ENCODE results near the gene HSD11B1L. TPM values are rescaled to one million over a fixed set of nuclear protein-coding genes. Genes with fewer than 3 reads are reported as not detected.
"Not testable (repeated sequence)": the region's sequence is repeated elsewhere in the genome, so short reads cannot be mapped to it uniquely, and the experiment has no call there.

Gene HSD11B1L
- total RNA-seq, 1 donor from 2014 or later: 6.6 TPM

GRCh38 chr19:5727453-5728050, 46.7 kb downstream of the HSD11B1L start:
- DNase-seq (no peak), ATAC-seq (no peak)
- TF ChIP-seq CTCF (IDR thresholded peaks at IDR 0.05): no peak
- no peak overlapping the region for H3K27ac ChIP-seq
- no peaks in the 10 kb centered on the region for H3K36me3 ChIP-seq
- no peaks in the 10 kb centered on the region for H3K4me1 ChIP-seq
- no peak overlapping the region for H3K4me3 ChIP-seq
- H3K9me3 ChIP-seq: peaks cover 7% of the 10 kb centered on the region
- H3K27me3 ChIP-seq: no peaks in the 10 kb centered on the region
- intact Hi-C loops (cut with DNase I): no loop called here

- ATAC-seq; intact Hi-C loops (cut with DNase I): not testable (repeated sequence)
Observed at GRCh38 chr19:5733172-5733571, 52.3 kb downstream of the HSD11B1L start.

More at GRCh38 chr19:5733172-5733571, 52.3 kb downstream of the HSD11B1L start:
- H3K27me3 ChIP-seq, H3K4me3 ChIP-seq, H3K4me1 ChIP-seq, H3K9me3 ChIP-seq, DNase-seq, H3K36me3 ChIP-seq, H3K27ac ChIP-seq: not testable (repeated sequence)

Other genes starting within 250 kb of the HSD11B1L start
- gene ZNRF4, start 225.6 kb upstream of the HSD11B1L start, total RNA-seq: not detected
- 5.6 TPM for gene TINCR, start 113.1 kb upstream of the HSD11B1L start, total RNA-seq
- gene SAFB2, start 58.3 kb upstream of the HSD11B1L start, total RNA-seq: 74.2 TPM
- 71.9 TPM for gene SAFB, start 57.9 kb upstream of the HSD11B1L start, total RNA-seq
- gene MICOS13, start 511 bp upstream of the HSD11B1L start, total RNA-seq: 48.3 TPM
- 564 TPM for gene RPL36, start 9.3 kb downstream of the HSD11B1L start, total RNA-seq
- 79.1 TPM for gene LONP1, start 39.1 kb downstream of the HSD11B1L start, total RNA-seq
- not detected for gene CATSPERD, start 39.6 kb downstream of the HSD11B1L start, total RNA-seq
- 2.0 TPM for gene PRR22, start 103.7 kb downstream of the HSD11B1L start, total RNA-seq
- 26.8 TPM for gene DUS3L, start 110.1 kb downstream of the HSD11B1L start, total RNA-seq
- 2.1 TPM for gene NRTN, start 124.0 kb downstream of the HSD11B1L start, total RNA-seq
- 2.7 TPM for gene FUT6, start 158.7 kb downstream of the HSD11B1L start, total RNA-seq
- gene FUT3, start 170.4 kb downstream of the HSD11B1L start, total RNA-seq: 17.3 TPM
- gene FUT5, start 189.5 kb downstream of the HSD11B1L start, total RNA-seq: not detected
- 134 TPM for gene NDUFA11, start 222.8 kb downstream of the HSD11B1L start, total RNA-seq
- gene VMAC, start 223.8 kb downstream of the HSD11B1L start, total RNA-seq: 6.8 TPM
- 12.5 TPM for gene CAPS, start 233.2 kb downstream of the HSD11B1L start, total RNA-seq